ENCODE measurements around the gene PDAP1. TPM values are rescaled to one million over a fixed set of nuclear protein-coding genes. Genes with fewer than 3 reads are reported as not detected.
"Not testable (repeated sequence)": the region's sequence is repeated elsewhere in the genome, so short reads cannot be mapped to it uniquely, and the experiment has no call there.

PDAP1 gene
- total and polyA plus RNA-seq, 7 donors: 84.5 to 194 (median 89.5) TPM

GRCh38 chr7:99438573-99439480 lies 30.4 kb upstream of the PDAP1 start, which contains the start of the genes CPSF4 and PTCD1:
Gene CPSF4, plus strand, starts transcription at chr7:99438943. Its CDS starts 140 bp downstream, at chr7:99439083.
Gene PTCD1, minus strand, starts transcription at chr7:99438798. Its CDS starts 3,556 bp downstream, at chr7:99435242.
- 0% methylated on average over 89 of the region's 89 CpGs for WGBS, 2 donors

DNA sequence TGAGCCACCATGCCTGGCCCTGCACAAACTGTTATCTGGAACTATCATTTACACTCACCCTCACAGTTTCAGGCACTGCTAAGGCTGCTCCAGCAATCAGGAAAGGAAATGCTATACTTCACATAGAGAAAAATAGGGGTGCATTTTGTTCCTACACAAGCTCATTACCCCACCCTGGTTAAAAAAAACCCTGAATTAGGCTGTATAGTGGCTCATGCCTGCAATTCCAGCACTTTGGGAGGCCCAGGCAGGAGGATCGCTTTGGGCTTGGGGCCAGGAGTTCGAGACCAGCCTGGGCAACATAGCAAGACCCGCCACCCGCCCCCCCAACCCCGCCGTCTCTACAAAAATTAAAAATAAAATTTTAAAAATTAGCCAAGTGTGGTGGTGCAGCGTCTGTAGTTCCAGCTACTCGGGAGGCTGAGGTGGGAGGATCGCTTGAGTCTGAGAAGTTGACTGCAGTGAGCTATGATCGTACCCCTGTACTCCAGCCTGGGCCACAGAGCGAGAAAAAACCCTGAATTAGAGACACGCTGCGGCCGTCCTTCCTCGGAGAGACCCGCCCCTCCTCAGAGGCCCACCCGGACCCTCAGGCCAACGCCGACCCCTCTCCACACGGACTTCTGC lies 29.7 kb upstream of the PDAP1 start:
- peak overlapping the region; percentile 80 to 95 (median 90) for H3K4me3 ChIP-seq
- WGBS, 2 donors: 8 to 17% methylated on average over 20 of the region's 20 CpGs
- H3K4me1 ChIP-seq: peaks cover 0 to 37% (median 35%) of the 10 kb centered on the region in 4 donors
- intact Hi-C loops (cut with DNase I): no loop called here
- no peaks in the 10 kb centered on the region for H3K27me3 ChIP-seq
- no peaks in the 10 kb centered on the region for H3K9me3 ChIP-seq
- TF ChIP-seq EP300 (IDR thresholded peaks at IDR 0.05) (no peak), POLR2AphosphoS5 (IDR thresholded peaks at IDR 0.05) (no peak)
- TF ChIP-seq, protein P1, sequence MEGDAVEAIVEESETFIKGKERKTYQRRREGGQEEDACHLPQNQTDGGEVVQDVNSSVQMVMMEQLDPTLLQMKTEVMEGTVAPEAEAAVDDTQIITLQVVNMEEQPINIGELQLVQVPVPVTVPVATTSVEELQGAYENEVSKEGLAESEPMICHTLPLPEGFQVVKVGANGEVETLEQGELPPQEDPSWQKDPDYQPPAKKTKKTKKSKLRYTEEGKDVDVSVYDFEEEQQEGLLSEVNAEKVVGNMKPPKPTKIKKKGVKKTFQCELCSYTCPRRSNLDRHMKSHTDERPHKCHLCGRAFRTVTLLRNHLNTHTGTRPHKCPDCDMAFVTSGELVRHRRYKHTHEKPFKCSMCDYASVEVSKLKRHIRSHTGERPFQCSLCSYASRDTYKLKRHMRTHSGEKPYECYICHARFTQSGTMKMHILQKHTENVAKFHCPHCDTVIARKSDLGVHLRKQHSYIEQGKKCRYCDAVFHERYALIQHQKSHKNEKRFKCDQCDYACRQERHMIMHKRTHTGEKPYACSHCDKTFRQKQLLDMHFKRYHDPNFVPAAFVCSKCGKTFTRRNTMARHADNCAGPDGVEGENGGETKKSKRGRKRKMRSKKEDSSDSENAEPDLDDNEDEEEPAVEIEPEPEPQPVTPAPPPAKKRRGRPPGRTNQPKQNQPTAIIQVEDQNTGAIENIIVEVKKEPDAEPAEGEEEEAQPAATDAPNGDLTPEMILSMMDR (IDR thresholded peaks at IDR 0.05): no peak
- H3K36me3 ChIP-seq: peaks cover 0 to 25% (median 10%) of the 10 kb centered on the region in 4 donors
- no peak for DNase-seq
- peak overlapping the region; percentile 86 to 89 (median 86) for H3K27ac ChIP-seq

More at GRCh38 chr7:99438573-99439480, 30.4 kb upstream of the PDAP1 start, which contains the start of the genes CPSF4 and PTCD1:
- Histone ChIP-seq H3K4me3 (peak within 1 kb of the TSS; percentile 80 to 95 (median 90)), H3K9me3 (no peaks in the 10 kb centered on the region), H3K36me3 (peaks cover 0 to 26% (median 4%) of the 10 kb centered on the region in 4 donors), H3K27me3 (no peaks in the 10 kb centered on the region), H3K4me1 (peaks cover 0 to 37% (median 35%) of the 10 kb centered on the region in 4 donors), H3K27ac (peak within 1 kb of the TSS; percentile 86 to 89 (median 86))
- TF ChIP-seq EP300 (IDR thresholded peaks at IDR 0.05): no peak
- TF ChIP-seq POLR2AphosphoS5 (IDR thresholded peaks at IDR 0.05): peak in 3 of 4 donors; percentile 78 to 81 (median 80)
- TF ChIP-seq, protein P1 (IDR thresholded peaks at IDR 0.05): no peak
- peak; percentile 25 to 28 for TF ChIP-seq POLR2A (IDR thresholded peaks at IDR 0.05)
- peak; percentile 98 for DNase-seq
- intact Hi-C loops (cut with DNase I): no loop called here

GRCh38 chr7:99433158-99433557 lies 24.8 kb upstream of the PDAP1 start:
- no peak for TF ChIP-seq EP300 (IDR thresholded peaks at IDR 0.05)
- no peak for TF ChIP-seq POLR2AphosphoS5 (IDR thresholded peaks at IDR 0.05)
- TF ChIP-seq, protein P1 (IDR thresholded peaks at IDR 0.05): no peak
- no peak for TF ChIP-seq POLR2A (IDR thresholded peaks at IDR 0.05)
- no peak overlapping the region for H3K4me3 ChIP-seq
- H3K36me3 ChIP-seq: peaks cover 5 to 68% (median 36%) of the 10 kb centered on the region in 4 donors
- no peak for DNase-seq
- no peak overlapping the region for H3K27ac ChIP-seq
- no peaks in the 10 kb centered on the region for H3K27me3 ChIP-seq
- intact Hi-C loops (cut with DNase I): no loop called here
- WGBS, 2 donors: 95 to 97% methylated on average over 9 of the region's 9 CpGs
- H3K4me1 ChIP-seq: peaks cover 0 to 10% (median 8%) of the 10 kb centered on the region in 4 donors
- H3K9me3 ChIP-seq: no peaks in the 10 kb centered on the region

DNA sequence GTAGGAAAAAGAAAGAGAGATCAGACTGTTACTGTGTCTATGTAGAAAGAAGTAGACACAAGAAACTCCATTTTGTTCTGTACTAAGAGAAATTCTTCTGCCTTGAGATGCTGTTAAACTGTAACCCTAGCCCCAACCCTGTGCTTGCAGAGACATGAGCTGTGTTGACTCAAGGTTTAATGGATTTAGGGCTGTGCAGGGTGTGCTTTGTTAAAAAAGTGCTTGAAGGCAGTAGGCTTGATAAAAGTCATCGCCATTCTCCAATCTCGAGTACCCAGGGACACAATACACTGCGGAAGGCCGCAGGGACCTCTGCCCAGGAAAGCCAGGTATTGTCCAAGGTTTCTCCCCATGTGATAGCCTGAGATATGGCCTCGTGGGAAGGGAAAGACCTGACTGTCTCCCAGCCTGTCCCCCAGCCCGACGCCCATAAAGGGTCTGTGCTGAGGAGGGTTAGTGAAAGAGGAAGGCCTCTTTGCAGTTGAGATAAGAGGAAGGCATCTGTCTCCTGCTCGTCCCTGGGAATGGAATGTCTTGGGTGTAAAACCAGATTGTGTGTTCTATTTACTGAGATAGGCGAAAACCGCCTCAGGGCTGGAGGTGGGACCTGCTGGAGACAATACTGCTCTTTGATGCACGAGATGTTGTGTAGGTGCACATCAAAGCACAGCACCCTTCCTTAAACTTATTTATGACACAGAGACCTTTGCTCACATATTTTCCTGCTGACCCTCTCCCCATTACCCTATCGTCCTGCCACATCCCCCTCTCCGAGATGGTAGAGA lies 23.6 kb upstream of the PDAP1 start:
- H3K27me3 ChIP-seq; H3K4me1 ChIP-seq; H3K4me3 ChIP-seq; H3K9me3 ChIP-seq; H3K27ac ChIP-seq; DNase-seq; intact Hi-C loops (cut with DNase I): not testable (repeated sequence)
- peaks cover 5 to 72% (median 36%) of the 10 kb centered on the region in 4 donors for H3K36me3 ChIP-seq
- 52 to 82% methylated on average over 13 of the region's 13 CpGs for WGBS, 2 donors

Measured in sigmoid colon (tissue), 7 donors.